ENCODE results near the gene CD48.

Gene CD48

DNA sequence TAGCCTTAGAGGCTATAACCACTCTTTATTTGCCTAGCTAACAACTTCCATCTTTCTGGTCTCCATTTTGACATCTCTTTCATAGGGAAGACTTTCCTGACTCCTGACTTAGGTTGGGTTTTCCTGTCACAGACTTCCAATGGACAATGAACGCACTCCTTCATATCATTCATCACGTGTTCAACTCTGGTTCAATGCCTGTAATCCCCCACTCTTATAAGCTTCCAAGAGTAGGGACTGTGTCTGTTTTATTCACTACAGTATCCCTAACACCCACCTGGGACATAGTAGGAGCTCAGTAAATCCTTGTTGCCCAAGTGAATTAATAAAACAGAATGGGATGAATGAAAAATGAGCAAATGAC, 69.4 kb downstream of the CD48 start:
- no peaks in the 10 kb centered on the region for H3K36me3 ChIP-seq
- H3K4me3 ChIP-seq (ENCODE audit: low read depth in 1 of 2, low read length in 1 of 2): no peak overlapping the region
- peaks cover 20 to 23% of the 10 kb centered on the region in 2 experiments for H3K4me1 ChIP-seq (ENCODE audit: control insufficient read depth in 1 of 2, insufficient read depth in 1 of 2, low read depth in 1 of 2, low read length in 1 of 2)
- H3K27me3 ChIP-seq: no peaks in the 10 kb centered on the region
- H3K9me3 ChIP-seq: no peaks in the 10 kb centered on the region
- TF ChIP-seq, protein P1, sequence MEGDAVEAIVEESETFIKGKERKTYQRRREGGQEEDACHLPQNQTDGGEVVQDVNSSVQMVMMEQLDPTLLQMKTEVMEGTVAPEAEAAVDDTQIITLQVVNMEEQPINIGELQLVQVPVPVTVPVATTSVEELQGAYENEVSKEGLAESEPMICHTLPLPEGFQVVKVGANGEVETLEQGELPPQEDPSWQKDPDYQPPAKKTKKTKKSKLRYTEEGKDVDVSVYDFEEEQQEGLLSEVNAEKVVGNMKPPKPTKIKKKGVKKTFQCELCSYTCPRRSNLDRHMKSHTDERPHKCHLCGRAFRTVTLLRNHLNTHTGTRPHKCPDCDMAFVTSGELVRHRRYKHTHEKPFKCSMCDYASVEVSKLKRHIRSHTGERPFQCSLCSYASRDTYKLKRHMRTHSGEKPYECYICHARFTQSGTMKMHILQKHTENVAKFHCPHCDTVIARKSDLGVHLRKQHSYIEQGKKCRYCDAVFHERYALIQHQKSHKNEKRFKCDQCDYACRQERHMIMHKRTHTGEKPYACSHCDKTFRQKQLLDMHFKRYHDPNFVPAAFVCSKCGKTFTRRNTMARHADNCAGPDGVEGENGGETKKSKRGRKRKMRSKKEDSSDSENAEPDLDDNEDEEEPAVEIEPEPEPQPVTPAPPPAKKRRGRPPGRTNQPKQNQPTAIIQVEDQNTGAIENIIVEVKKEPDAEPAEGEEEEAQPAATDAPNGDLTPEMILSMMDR (IDR thresholded peaks at IDR 0.05): no peak
- no peak overlapping the region for H3K27ac ChIP-seq

DNA sequence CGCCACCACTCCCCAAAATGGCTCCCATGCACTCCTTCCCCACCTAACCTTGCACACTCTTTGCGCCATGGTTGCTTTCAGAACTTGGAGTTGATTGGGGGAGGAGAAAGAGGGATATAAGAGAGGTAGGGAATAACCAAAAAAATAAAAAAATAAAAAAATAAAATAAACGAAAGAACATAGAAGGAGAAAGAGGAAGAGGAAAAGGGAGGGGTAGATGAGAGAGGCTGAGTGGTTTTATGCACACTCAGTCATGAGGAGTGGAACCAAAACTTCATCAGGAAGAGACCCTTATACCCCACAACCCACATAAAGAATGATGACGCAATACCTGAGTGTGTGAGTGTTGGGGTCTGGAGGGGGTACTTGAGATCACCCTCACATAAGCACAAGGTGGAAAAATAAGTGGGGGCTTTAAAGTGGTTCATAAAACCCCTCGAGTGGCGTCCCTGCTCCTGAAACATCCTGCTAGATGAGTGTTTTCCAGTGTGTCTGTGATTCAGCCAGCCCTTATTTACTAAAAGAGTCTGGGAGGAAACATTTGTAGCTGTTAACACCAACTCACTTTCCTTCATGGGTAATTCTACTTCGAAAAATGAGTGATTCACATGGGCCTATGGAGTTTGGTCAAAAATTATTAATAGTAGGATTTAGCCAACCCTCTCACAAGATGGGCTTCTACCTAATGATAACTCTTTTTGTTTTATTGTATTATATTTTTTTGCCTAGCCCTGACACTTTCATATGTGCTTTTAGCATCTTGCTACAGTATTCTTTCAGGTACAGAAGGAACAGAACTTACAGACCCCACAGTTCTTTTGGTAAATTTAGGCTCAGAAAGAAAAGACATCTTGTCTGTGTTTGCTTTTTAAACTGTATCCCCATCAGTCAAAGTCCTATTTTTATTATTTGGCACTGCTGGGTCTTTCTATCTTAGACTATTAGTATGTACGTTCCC, 70.0 kb downstream of the CD48 start:
- Histone ChIP-seq H3K9me3 (no peaks in the 10 kb centered on the region), H3K27ac (no peak overlapping the region), H3K27me3 (no peaks in the 10 kb centered on the region), H3K4me1 (ENCODE audit: control insufficient read depth in 1 of 2, insufficient read depth in 1 of 2, low read depth in 1 of 2, low read length in 1 of 2) (peaks cover 14 to 16% of the 10 kb centered on the region in 2 experiments), H3K4me3 (ENCODE audit: low read depth in 1 of 2, low read length in 1 of 2) (no peak overlapping the region), H3K36me3 (no peaks in the 10 kb centered on the region)
- TF ChIP-seq, protein P1 (IDR thresholded peaks at IDR 0.05): no peak

DNA sequence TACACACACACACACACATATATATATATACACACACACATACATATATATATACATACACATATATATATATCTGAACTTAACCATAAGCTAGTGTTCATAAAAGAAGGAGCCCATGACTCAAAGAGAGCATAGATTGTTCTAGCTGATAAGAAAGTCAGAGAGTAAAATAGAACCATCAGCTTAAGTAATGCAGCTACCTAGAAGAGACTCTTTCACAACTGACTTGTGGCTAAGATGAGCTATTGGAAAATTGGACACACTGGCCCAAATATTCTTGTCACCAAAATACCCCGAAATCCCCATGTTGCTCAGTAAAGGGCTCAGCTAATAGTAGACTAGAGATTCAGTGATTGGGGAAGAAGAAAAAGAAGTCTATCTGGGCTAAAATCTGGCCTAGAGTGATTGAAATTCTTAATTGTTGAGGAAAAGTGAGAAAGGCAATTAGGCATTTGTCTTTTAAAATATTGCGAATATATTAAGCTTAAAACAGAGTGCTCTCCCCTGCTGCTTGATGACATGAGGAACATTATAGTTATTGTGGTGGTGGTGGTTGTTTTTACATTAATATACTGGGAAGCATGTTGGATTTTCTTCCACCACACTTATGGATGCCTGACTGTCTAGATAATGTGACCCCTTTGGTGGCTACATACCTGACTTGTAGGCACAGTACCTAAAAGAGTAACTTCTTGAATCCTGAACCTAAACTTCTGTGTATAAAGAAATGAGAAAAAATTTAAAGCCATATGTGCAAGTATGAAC, 71.1 kb downstream of the CD48 start:
- TF ChIP-seq, protein P1 (IDR thresholded peaks at IDR 0.05): no peak

DNA sequence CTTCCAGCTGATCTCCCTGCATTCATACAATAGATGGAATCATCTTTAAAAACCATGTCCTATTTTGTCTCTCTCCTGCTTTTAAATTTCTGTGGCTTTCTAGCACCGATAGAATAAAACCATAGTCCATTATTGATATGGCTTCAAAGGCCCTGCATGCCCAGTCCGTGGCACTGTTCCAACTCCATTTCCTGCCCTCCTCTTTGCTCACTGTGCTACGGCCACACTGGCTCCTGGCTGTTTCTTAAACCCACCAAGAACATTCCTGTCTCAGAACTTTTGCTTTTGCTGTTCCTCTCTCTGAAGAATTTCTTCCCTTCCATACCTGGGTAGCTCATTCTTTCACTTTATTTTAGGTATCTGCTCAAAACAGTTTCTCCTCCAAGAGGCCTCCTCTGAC, 72.0 kb downstream of the CD48 start:
- Histone ChIP-seq H3K27ac (no peak overlapping the region), H3K4me1 (ENCODE audit: control insufficient read depth in 1 of 2, insufficient read depth in 1 of 2, low read depth in 1 of 2, low read length in 1 of 2) (peaks cover 8 to 10% of the 10 kb centered on the region in 2 experiments), H3K27me3 (no peaks in the 10 kb centered on the region), H3K4me3 (ENCODE audit: low read depth in 1 of 2, low read length in 1 of 2) (no peak overlapping the region), H3K36me3 (no peaks in the 10 kb centered on the region), H3K9me3 (no peaks in the 10 kb centered on the region)
- TF ChIP-seq, protein P1 (IDR thresholded peaks at IDR 0.05): no peak

More for the DNA sequence above, 71.1 kb downstream of the CD48 start:
- Histone ChIP-seq H3K4me1 (ENCODE audit: control insufficient read depth in 1 of 2, insufficient read depth in 1 of 2, low read depth in 1 of 2, low read length in 1 of 2) (peaks cover 8 to 10% of the 10 kb centered on the region in 2 experiments), H3K36me3 (no peaks in the 10 kb centered on the region), H3K27ac (no peak overlapping the region), H3K4me3 (ENCODE audit: low read depth in 1 of 2, low read length in 1 of 2) (no peak overlapping the region), H3K27me3 (no peaks in the 10 kb centered on the region), H3K9me3 (no peaks in the 10 kb centered on the region)

DNA sequence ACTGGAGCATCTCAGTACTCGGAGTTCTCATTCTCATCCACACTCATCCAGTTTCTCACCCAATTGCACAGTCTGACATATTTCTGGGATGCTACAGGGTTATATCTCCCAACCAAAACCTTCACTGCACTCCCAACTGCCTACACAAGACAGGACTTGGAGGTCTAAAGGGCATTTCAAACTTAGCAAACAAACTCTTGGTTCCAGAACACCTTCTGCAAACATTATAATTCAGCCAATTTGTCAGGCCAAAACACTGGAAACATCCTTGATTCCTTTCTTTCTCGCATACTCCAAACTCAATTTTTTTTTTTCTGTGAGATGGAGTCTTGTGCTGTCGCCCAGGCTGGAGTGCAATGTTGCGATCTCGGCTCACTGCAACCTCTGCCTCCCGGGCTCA, 72.7 kb downstream of the CD48 start:
- H3K4me1 ChIP-seq (ENCODE audit: control insufficient read depth in 1 of 2, insufficient read depth in 1 of 2, low read depth in 1 of 2, low read length in 1 of 2): peaks cover 8 to 10% of the 10 kb centered on the region in 2 experiments
- H3K9me3 ChIP-seq: no peaks in the 10 kb centered on the region
- no peak overlapping the region for H3K4me3 ChIP-seq (ENCODE audit: low read depth in 1 of 2, low read length in 1 of 2)
- H3K27me3 ChIP-seq: no peaks in the 10 kb centered on the region
- TF ChIP-seq, protein P1 (IDR thresholded peaks at IDR 0.05): no peak
- no peaks in the 10 kb centered on the region for H3K36me3 ChIP-seq
- no peak overlapping the region for H3K27ac ChIP-seq
